Activated CD4-positive, alpha-beta T cell treated with anti-CD3 and anti-CD28 coated beads, Interleukin-10, Interleukin-2, amounts not matched to agents 100 ng/mL and 50 ng/mL, durations not matched to agents 16 hours and 8 hours (primary cell): ENCODE results near the gene GDPD1.
A peak's percentile ranks its signal among the peaks of the same experiment; 100 is the strongest.
"Not testable (repeated sequence)": the region's sequence is repeated elsewhere in the genome, so short reads cannot be mapped to it uniquely, and the experiment has no call there.

ENCODE experiments used
- DNase-seq: peaks from one replicate; pipeline ENCODE4 v3.0.0-alpha.2; 2020

GDPD1 gene

GRCh38 chr17:59220328-59221158, at the start of gene GDPD1:
TSS of gene GDPD1 (plus strand) at chr17:59220511. CDS start at chr17:59220610, 99 bp downstream.
- peak; percentile 98 for DNase-seq

- DNase-seq: no peak
Observed at GRCh38 chr17:59172436-59173004, 47.8 kb upstream of the GDPD1 start.

DNA sequence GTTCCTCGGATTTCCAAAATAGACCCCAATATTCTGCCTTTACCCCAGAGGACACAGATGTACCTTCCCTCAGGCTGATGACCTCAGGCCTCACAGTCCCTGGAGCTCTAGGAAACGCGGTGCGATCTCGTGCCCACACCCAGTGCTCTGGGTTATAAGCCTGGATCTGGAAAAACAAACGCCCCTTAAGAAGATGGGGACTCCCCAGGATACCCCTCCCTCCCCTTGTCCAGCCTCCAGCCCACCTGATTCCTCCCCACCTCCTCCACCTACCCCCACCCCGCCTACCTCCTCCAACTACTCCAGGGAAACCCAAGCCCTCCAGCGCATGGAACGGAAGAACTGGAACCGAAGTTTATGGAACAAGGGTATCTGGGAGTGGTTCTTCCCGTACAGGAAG, 45.6 kb upstream of the GDPD1 start:
- DNase-seq: no peak

GRCh38 chr17:59175076-59175475, 45.2 kb upstream of the GDPD1 start:
- DNase-seq: no peak

GRCh38 chr17:59178266-59178985, 41.9 kb upstream of the GDPD1 start:
- no peak for DNase-seq

DNA sequence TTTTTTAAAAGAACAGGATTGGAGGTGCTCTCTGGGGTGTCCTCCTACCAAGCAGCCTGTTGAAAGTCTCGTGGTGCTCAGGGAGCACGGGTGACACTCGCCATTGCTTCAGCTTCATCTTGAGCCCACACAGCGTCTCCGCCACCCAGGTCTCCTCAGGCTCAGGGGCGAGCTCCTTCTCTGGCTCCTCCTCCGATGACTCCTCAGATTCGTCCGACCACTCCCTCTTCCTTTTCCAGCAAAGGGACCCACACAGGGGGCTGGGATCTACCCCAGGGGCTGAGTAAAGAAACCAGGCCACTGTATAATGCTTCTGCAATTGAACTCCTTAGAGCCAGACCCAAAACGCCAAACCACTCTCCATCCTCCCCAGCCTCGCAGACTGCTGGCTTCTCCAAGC, 40.7 kb upstream of the GDPD1 start:
- DNase-seq: not testable (repeated sequence)

- no peak for DNase-seq
Observed at GRCh38 chr17:59180626-59181025, 39.7 kb upstream of the GDPD1 start.

GRCh38 chr17:59181481-59181880, 38.8 kb upstream of the GDPD1 start:
- DNase-seq: no peak

- no peak for DNase-seq
Observed at GRCh38 chr17:59185997-59186396, 34.3 kb upstream of the GDPD1 start.

GRCh38 chr17:59186850-59187249, 33.5 kb upstream of the GDPD1 start:
- no peak for DNase-seq

- no peak for DNase-seq
Observed at GRCh38 chr17:59190806-59191205, 29.5 kb upstream of the GDPD1 start.

- no peak for DNase-seq
Observed at GRCh38 chr17:59193336-59193862, 26.9 kb upstream of the GDPD1 start.

- DNase-seq: no peak
Observed at GRCh38 chr17:59199398-59199797, 20.9 kb upstream of the GDPD1 start.

DNA sequence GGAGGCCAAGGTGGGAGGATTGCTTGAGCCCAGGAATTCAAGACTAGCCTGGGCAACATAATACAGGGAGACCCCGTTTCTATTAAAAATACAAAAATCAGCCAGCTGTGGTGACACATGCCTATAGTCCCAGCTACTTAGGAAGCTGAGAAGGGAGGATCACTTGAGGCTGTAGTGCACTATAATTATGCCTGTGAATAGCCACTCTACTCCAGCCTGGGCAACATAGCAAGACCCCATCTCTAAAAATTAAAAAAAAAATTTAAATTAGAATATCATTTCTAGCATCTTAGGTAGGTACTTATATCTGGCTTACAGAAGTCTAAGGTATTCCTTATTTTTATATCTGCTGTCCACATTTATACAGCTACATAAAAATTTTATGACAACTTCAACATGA, 18.0 kb upstream of the GDPD1 start:
- DNase-seq: no peak

DNA sequence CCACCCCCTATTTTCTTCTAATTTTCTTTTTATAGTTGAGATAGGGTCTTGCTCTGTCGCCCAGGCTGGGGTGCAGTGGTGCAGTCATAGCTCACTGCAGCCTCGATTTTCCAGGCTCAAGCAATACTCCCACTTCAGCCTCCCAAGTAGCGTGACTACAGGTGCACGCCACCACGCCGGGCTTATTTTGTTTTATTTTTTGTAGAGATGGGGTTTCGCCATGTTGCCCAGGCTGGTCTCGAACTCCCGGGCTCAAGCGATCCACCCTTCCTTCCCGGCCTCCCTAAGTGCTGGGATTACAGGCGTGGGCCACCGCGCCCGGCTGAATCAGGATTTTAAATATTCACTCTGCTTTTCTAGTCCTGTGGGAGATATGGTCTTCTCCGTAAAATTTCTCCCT, 941 bp upstream of the GDPD1 start:
- DNase-seq: no peak

- no peak for DNase-seq
Observed at GRCh38 chr17:59219992-59220327, 351 bp upstream of the GDPD1 start.

GRCh38 chr17:59221159-59221847, 992 bp downstream of the GDPD1 start:
- no peak for DNase-seq

DNA sequence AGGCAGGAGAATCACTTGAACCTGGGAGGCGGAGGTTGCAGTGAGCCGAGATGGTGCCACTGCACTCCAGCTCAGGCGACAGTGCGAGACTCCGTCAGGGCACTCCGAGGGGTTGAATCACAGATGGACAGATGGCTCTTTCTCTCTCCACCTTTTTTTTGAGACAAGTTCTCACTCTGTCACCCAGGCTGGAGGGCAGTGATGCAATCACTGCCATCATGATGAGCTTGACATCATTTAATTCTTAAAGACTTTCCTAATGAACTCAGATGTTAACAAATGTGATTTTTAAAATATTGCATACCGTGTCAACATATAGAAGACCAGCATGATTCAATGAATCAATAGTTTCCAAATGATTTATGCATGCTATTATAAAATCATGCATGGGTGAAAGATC, 3.5 kb downstream of the GDPD1 start:
- DNase-seq: no peak

GRCh38 chr17:59228588-59228987, 8.3 kb downstream of the GDPD1 start:
- not testable (repeated sequence) for DNase-seq

- DNase-seq: no peak
Observed at GRCh38 chr17:59230764-59231163, 10.5 kb downstream of the GDPD1 start.

GRCh38 chr17:59234631-59235030, 14.3 kb downstream of the GDPD1 start:
- DNase-seq: no peak

DNA sequence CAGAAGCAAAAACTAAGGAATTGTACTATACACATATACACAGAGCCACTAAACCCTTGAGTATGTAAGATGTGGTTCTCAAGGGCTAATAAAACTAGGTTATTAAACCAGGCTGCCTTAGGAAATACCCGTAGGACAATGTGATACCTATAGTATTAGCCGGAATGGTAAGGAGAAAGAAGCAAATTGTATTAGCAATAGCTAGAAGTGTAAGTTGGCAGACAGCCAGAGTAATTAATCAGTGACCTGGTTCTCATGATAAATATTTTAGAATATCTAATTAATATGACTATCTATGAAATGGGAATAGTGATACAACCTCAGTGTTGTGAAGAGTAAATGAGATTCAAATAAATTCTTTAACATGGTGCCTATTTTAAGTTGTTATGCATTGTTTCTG, 18.6 kb downstream of the GDPD1 start:
- DNase-seq: no peak

DNA sequence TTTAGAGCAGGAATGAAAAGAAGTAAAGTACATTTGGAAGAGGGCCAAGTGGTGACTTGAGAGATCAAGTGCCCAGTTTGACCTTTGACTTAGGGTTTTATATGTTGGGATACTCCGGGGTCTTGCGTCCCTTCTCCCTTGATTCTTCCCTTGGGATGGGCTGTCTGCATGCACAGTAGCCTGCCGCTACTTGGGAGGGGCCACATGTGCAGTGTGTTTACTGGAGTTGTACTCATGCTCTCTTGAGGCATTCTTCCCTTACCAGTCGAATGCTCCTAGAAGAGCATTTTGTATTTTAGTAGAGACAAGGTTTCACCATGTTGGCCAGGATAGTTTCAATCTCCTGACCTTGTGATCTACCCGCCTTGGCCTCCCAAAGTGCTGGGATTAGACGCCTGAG, 23.8 kb downstream of the GDPD1 start:
- no peak for DNase-seq
